ENCODE measurements around the gene FAM43B.

The FAM43B gene

DNA sequence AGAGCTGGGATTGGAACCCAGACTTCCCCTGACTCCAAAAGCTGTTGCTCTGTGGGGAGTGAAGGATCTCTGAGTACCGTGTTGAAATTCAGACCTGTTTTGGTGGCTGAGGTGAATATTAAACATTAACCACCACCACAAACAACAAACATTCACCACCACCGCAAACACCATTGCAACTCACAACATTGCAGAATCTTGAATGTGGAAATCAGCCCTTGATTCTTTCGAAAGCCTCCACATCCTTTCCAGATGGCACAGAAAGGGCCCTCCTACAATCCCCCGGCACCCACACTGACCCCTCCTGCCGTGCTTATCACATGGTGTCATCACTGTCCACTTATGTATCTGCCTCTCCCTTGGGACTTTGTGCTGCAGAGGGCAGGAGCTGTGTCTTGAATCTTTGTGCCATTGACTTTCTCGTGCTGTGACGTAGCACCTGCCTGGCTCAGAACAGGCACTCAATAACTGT, 38.0 kb downstream of the FAM43B start:
- no peak for DNase-seq (ENCODE audit: low spot score)

DNA sequence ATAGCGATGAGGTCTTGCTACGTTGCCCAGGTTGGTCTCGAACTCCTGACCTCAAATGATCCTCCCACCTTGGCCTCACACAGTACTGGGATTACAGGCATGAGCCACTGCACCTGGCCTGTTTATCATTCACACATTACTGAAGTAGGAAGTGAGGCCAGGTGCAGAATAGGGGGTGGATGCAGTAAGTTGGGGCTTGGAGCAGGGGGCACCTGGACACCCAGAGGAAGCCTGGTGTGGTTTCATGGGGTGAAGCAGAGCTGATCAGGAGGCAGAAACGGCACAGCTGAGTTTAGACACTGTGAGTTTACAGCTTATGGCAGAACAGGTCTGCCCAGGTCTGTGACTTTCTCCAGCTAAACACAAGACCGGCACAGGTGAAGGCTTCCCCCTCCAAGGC, 41.4 kb downstream of the FAM43B start:
- DNase-seq (ENCODE audit: low spot score): no peak

GRCh38 chr1:20594746-20595145, 42.4 kb downstream of the FAM43B start:
- no peak for DNase-seq (ENCODE audit: low spot score)

DNA sequence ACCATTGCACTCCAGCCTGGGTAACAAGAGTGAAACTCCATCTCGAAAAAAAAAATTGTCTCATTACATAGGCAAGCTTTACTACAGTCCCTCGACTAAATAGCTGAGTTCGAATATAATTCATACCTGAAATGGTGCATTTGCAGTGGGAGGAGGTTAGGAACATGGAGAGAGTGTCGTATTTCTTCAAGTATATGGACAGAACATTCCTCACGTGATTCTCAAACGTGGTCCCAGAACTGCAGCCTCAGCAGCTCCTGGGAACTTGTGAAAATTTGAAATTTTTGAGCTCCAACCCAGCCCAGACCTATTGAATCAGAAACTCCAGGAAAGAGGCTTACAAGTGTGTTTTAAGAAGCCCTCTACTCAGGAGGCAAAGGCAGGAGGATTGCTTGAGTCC, 43.7 kb downstream of the FAM43B start:
- DNase-seq (ENCODE audit: low spot score): no peak

DNA sequence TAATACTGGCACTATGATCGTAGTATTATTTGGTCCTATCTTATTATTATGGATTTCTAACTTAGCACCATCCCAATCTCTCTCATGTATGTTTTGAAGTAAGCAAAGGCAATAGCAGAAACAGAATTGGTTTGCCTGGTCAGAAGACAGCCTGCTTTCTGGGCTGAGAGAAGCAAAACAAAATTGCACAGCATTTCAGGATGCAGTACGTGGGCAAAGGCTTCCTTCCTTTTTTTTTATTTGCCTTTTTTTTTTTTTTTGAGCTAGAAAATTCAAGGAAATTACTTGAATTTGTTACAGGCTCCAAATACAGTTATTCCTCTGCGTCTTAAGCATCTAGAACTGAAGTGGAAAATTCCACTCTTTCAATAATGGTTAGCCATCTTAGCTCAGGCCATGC, 45.3 kb downstream of the FAM43B start:
- DNase-seq (ENCODE audit: low spot score): no peak

DNA sequence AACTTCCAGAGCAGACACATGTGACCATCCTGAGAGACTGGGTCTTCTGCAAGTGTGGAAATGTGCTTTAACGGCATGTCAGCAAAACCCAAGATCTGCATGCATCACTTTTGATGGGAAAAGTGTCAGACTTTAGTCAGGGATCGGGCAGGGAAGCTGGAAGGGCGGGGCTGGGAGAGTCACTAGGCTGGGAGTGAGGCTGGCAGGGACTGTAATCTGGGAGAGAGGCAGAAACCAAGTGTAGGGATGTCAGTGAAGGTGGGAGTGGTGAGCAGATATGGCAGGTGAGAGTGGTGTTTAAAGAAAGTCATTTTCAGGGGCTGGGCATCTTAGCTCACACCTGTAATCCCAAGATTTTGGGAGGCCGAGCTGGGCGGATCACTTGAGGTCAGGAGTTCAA, 47.8 kb downstream of the FAM43B start:
- DNase-seq (ENCODE audit: low spot score): no peak

GRCh38 chr1:20601129-20601825, 48.9 kb downstream of the FAM43B start:
- no peak for DNase-seq (ENCODE audit: low spot score)

DNA sequence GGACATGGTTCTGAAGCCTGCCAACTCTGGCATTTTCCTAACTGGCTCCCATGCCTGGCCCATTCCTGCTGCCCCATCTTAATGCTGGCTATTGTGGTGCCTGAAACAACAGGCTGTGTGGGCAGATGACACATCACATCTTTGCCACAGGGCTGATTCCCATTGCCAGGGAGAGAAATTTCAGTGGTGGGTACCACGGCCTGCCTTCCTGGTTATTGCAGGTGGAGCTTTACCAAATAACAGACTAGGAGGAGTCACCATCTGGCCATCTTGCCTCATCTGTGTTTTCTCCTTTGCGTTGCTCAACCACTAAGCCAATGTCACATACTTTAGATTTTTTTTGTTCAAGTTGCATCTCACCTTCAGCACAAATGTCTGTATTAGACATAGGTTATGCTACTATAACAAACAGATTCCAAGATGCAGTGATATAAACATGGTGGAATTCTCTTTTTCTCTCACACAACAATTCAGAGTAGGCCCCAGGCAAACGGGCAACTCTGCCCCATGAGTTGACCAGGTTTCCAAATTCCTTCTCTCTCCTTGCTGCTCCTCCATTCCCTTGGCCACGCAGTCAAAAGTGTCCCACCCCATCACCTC, 50.6 kb downstream of the FAM43B start:
- no peak for DNase-seq (ENCODE audit: low spot score)

DNA sequence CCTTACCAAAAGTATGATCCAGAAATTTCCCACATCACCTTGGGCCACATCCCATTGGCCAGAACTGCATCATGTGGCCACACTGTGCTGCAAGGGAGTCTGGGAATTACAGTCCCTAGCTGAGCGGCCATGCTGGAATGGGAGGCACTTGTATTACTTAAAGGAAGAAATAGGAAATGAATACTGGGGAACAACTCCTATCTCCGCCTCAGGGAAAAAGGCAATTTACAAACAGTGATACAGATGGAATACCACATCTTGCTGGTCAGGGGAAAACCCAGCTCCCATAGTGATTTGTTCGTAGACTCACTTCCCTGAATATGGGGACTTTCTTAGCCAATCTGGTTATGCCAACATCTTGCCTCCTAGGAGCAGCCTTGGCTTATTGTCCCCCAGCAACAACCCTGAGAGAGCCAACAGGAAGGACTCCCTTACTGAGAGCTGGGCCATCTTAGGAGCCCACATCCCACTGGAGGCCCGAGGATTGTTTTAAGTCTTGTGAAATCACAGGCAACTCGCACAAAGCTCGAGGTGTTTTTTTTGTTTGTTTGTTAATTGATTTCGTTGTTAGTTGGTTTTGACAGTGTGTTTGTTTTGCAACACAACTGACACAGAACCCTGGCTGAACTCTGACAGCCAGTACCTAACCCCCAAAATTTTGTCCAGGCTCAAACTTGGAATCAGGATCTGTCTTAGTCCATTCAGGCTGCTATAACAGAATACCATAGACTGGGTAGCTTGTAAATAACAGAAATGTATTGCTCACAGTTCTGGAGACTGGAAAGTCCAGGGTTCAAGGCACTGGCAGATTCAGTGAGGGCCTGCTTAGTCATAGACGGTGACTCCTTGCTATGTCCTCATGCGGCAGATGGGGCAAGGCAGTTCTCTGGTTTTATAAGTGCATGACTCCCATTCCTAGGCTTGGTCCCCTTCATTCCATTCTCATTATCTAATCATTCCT, 51.4 kb downstream of the FAM43B start:
- DNase-seq (ENCODE audit: low spot score): no peak

Measured in COLO829 (cell line).